ENCODE results near the gene GAPVD1. TPM values are rescaled to one million over a fixed set of nuclear protein-coding genes. Genes with fewer than 3 reads are reported as not detected.

Gene GAPVD1
- total RNA-seq, 2 experiments from 2014 or later = 29.6 to 44.5 TPM

GRCh38 chr9:125341566-125341965 is 79.9 kb downstream of the GAPVD1 start:
- BruUV-seq (replicated peaks) = no TSS peak
- H3K4me3 ChIP-seq (ENCODE audit: low read depth, low read length, poor library complexity, severe bottlenecking) = no peak overlapping the region
- TF ChIP-seq CTCF (conservative IDR thresholded peaks at IDR 0.05; ENCODE audit: low read length) (no peak), EZH2phosphoT487 (IDR thresholded peaks at IDR 0.05; ENCODE audit: borderline replicate concordance, low read depth, low read length) (no peak)
- DNase-seq (ENCODE audit: low spot score) = no peak
- CTCF ChIA-PET (ENCODE audit: unreplicated experiment) = no interaction called here
- H3K9me3 ChIP-seq (ENCODE audit: low read length) = no peaks in the 10 kb centered on the region
- no peak overlapping the region for H2AFZ ChIP-seq (ENCODE audit: low read length)
- no peaks in the 10 kb centered on the region for H4K20me1 ChIP-seq (ENCODE audit: insufficient read depth, low read length)
- H3K9me2 ChIP-seq (ENCODE audit: insufficient read depth, low read length) = no peaks in the 10 kb centered on the region
- H3K4me1 ChIP-seq (ENCODE audit: insufficient read depth, low read length, poor library complexity, severe bottlenecking) = no peaks in the 10 kb centered on the region
- H3K36me3 ChIP-seq (ENCODE audit: insufficient read depth, low read length) = peaks cover 44% of the 10 kb centered on the region
- no peak overlapping the region for H3K27ac ChIP-seq (ENCODE audit: low read depth, low read length, poor library complexity, severe bottlenecking)
- POLR2A ChIA-PET = interaction anchor here (0.6 to 1.3 kb wide), 3 partner anchors 14 to 28 kb away, joined by 3 to 5 read pairs (median 4); no protein-coding TSS in a partner anchor
- intact Hi-C loops (cut with micrococcal nuclease; ENCODE audit: unreplicated experiment) = no loop called here
- H3K4me2 ChIP-seq (ENCODE audit: low read length) = no peak overlapping the region
- no peaks in the 10 kb centered on the region for H3K79me2 ChIP-seq (ENCODE audit: insufficient read depth, low read depth, low read length)

GRCh38 chr9:125343518-125344275 is 82.1 kb downstream of the GAPVD1 start:
- no peak for TF ChIP-seq EZH2phosphoT487 (IDR thresholded peaks at IDR 0.05; ENCODE audit: borderline replicate concordance, low read depth, low read length)
- no peak for TF ChIP-seq CTCF (conservative IDR thresholded peaks at IDR 0.05; ENCODE audit: low read length)
- H3K9me2 ChIP-seq (ENCODE audit: insufficient read depth, low read length) = no peaks in the 10 kb centered on the region
- H3K36me3 ChIP-seq (ENCODE audit: insufficient read depth, low read length) = peaks cover 32% of the 10 kb centered on the region
- H3K79me2 ChIP-seq (ENCODE audit: insufficient read depth, low read depth, low read length) = no peaks in the 10 kb centered on the region
- no peak overlapping the region for H2AFZ ChIP-seq (ENCODE audit: low read length)
- no peak for DNase-seq (ENCODE audit: low spot score)
- no TSS peak for BruUV-seq (replicated peaks)
- ChIA-PET CTCF (ENCODE audit: unreplicated experiment) (no interaction called here), POLR2A (interaction anchor here (0.7 to 1.8 kb wide), 2 partner anchors 16 to 865 kb away, joined by 3 to 5 read pairs; no protein-coding TSS in a partner anchor)
- no peaks in the 10 kb centered on the region for H4K20me1 ChIP-seq (ENCODE audit: insufficient read depth, low read length)
- H3K9me3 ChIP-seq (ENCODE audit: low read length) = no peaks in the 10 kb centered on the region
- H3K4me1 ChIP-seq (ENCODE audit: insufficient read depth, low read length, poor library complexity, severe bottlenecking) = no peaks in the 10 kb centered on the region
- intact Hi-C loops (cut with micrococcal nuclease; ENCODE audit: unreplicated experiment) = no loop called here
- H3K4me3 ChIP-seq (ENCODE audit: low read depth, low read length, poor library complexity, severe bottlenecking) = no peak overlapping the region
- H3K27ac ChIP-seq (ENCODE audit: low read depth, low read length, poor library complexity, severe bottlenecking) = no peak overlapping the region
- no peak overlapping the region for H3K4me2 ChIP-seq (ENCODE audit: low read length)

GRCh38 chr9:125346080-125346732 is 84.6 kb downstream of the GAPVD1 start:
- Histone ChIP-seq H3K4me2 (ENCODE audit: low read length) (no peak overlapping the region), H3K36me3 (ENCODE audit: insufficient read depth, low read length) (peaks cover 48% of the 10 kb centered on the region), H3K27ac (ENCODE audit: low read depth, low read length, poor library complexity, severe bottlenecking) (no peak overlapping the region), H3K4me3 (ENCODE audit: low read depth, low read length, poor library complexity, severe bottlenecking) (no peak overlapping the region), H3K9me2 (ENCODE audit: insufficient read depth, low read length) (no peaks in the 10 kb centered on the region), H4K20me1 (ENCODE audit: insufficient read depth, low read length) (no peaks in the 10 kb centered on the region), H2AFZ (ENCODE audit: low read length) (no peak overlapping the region), H3K4me1 (ENCODE audit: insufficient read depth, low read length, poor library complexity, severe bottlenecking) (no peaks in the 10 kb centered on the region), H3K79me2 (ENCODE audit: insufficient read depth, low read depth, low read length) (no peaks in the 10 kb centered on the region), H3K9me3 (ENCODE audit: low read length) (peaks cover 11% of the 10 kb centered on the region)
- CTCF ChIA-PET (ENCODE audit: unreplicated experiment) = no interaction called here
- POLR2A ChIA-PET = interaction anchor here (0.6 to 1.0 kb wide), 2 partner anchors 9 to 51 kb away, joined by 3 to 4 read pairs; no protein-coding TSS in a partner anchor
- BruUV-seq (replicated peaks) = no TSS peak
- DNase-seq (ENCODE audit: low spot score) = no peak
- no peak for TF ChIP-seq EZH2phosphoT487 (IDR thresholded peaks at IDR 0.05; ENCODE audit: borderline replicate concordance, low read depth, low read length)
- no peak for TF ChIP-seq CTCF (conservative IDR thresholded peaks at IDR 0.05; ENCODE audit: low read length)
- intact Hi-C loops (cut with micrococcal nuclease; ENCODE audit: unreplicated experiment) = no loop called here

Measured in OCI-LY7 (cell line).